ENCODE measurements around the gene UMODL1.

UMODL1 gene

DNA sequence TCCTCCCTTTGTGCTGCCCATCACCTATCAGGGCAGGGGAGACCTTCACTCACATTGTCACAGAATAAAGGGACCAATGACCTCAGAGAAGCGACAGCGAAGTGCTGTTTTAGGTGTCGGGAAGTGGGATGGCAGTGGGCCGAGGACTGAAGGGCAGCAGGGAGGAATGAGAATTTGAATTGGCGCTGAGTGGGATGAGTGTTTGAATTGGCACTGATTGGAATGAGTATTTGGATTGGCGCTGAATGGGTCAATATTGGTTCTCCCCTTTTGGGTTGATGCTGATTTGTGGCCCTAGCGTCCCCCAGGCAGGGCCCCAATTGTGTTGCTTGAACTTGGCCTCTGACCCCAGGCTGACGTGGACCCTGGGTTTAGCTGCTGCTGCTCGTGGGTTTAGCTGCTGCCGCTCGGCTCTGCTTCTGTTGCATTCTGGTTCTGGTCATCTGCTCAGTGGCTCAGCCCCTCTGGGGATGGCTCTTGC lies 12.4 kb upstream of the UMODL1 start:
- Mint-ChIP-seq H3K4me1 (no peaks in the 10 kb centered on the region), H3K27ac (no peak overlapping the region), H3K4me3 (no peak overlapping the region), H3K27me3 (ENCODE audit: low read depth) (peaks cover 67% of the 10 kb centered on the region), H3K9me3 (peaks cover 9% of the 10 kb centered on the region), H3K36me3 (ENCODE audit: low read depth) (no peaks in the 10 kb centered on the region)
- no peak for TF ChIP-seq CTCF (IDR thresholded peaks at IDR 0.05; ENCODE audit: unreplicated experiment in 3 of 3)

- no peak overlapping the region for H3K27ac Mint-ChIP-seq
- H3K27me3 Mint-ChIP-seq (ENCODE audit: low read depth), result peaks cover 64% of the 10 kb centered on the region
- peaks cover 9% of the 10 kb centered on the region for H3K9me3 Mint-ChIP-seq
Observed at GRCh38 chr21:42059141-42059540, 12.0 kb upstream of the UMODL1 start.

GRCh38 chr21:42059721-42060120 lies 11.4 kb upstream of the UMODL1 start:
- Mint-ChIP-seq H3K4me3 (no peak overlapping the region), H3K4me1 (no peaks in the 10 kb centered on the region), H3K9me3 (peaks cover 9% of the 10 kb centered on the region), H3K27ac (no peak overlapping the region), H3K27me3 (ENCODE audit: low read depth) (peaks cover 63% of the 10 kb centered on the region), H3K36me3 (ENCODE audit: low read depth) (no peaks in the 10 kb centered on the region)
- TF ChIP-seq CTCF (IDR thresholded peaks at IDR 0.05; ENCODE audit: unreplicated experiment in 3 of 3), result no peak

More at GRCh38 chr21:42059141-42059540, 12.0 kb upstream of the UMODL1 start:
- H3K4me1 Mint-ChIP-seq, result no peaks in the 10 kb centered on the region
- H3K4me3 Mint-ChIP-seq, result no peak overlapping the region
- TF ChIP-seq CTCF (IDR thresholded peaks at IDR 0.05; ENCODE audit: unreplicated experiment in 3 of 3), result no peak
- no peaks in the 10 kb centered on the region for H3K36me3 Mint-ChIP-seq (ENCODE audit: low read depth)

DNA sequence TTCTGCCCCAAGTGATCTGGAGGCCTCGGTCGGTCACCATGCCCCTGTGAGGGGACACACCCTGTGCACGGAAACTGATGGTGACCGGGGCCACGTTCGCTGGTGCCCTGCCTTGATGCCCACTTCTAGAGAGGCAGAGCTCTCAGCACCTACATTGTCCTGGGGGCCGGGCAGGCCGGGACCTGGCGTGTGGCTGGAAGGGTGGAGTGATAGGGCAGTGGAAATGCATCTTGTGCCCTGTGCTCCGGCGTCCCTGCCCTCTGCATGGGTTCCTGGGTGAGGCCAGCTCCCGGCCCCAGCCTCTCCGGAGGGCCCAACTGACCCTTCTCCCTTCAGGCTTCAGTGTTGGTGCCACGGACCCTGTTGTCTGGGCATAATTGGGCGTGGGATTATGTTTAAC lies 11.0 kb upstream of the UMODL1 start:
- H3K9me3 Mint-ChIP-seq, result peaks cover 9% of the 10 kb centered on the region
- no peak overlapping the region for H3K27ac Mint-ChIP-seq
- peaks cover 63% of the 10 kb centered on the region for H3K27me3 Mint-ChIP-seq (ENCODE audit: low read depth)

DNA sequence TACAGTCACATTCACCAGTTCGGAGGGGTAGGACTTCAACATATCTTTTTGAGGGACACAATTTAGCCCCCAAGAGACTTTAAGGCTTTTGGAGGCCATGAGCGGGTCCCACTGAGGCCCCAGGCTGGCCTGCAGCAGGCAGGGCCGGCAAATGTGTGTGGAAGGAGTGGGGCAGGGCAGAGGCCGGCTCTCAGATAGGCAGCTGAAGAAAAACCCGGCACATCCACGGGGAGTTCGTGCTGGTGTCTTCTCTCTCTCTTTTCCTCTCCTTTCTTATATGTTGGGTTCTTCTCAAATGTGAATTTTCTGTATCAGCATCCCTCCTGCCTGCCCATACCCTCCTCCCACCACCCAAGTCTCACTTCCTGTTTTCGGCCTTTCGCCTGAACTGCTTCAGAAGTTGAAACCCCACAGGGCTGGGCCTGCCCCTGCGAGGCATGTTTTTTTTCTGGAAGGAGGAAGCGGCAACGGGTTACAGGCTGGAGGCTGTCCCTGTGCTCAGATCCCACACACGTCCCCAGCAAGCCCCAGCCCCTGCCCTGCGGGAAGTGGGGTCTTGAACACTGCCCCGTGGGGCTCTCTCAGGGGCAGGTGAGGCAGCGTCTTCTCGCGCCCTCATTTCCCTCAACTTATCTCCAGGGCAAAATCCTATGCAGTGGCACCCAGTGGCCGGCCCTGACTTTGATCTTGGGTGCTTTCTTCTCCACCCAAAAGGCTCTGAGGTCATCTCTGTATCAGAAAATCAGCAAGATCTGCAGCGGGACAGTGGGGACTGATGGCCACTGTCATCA lies 9.7 kb upstream of the UMODL1 start:
- TF ChIP-seq CTCF (IDR thresholded peaks at IDR 0.05; ENCODE audit: unreplicated experiment in 3 of 3), result no peak
- no peak overlapping the region for H3K4me3 Mint-ChIP-seq
- peak overlapping the region in 1 of 3 experiments; percentile 42 for H3K27ac Mint-ChIP-seq
- peaks cover 56% of the 10 kb centered on the region for H3K27me3 Mint-ChIP-seq (ENCODE audit: low read depth)
- no peaks in the 10 kb centered on the region for H3K36me3 Mint-ChIP-seq (ENCODE audit: low read depth)
- no peaks in the 10 kb centered on the region for H3K4me1 Mint-ChIP-seq
- peaks cover 6% of the 10 kb centered on the region for H3K9me3 Mint-ChIP-seq

More for the DNA sequence above, 11.0 kb upstream of the UMODL1 start:
- H3K4me1 Mint-ChIP-seq, result no peaks in the 10 kb centered on the region
- no peak for TF ChIP-seq CTCF (IDR thresholded peaks at IDR 0.05; ENCODE audit: unreplicated experiment in 3 of 3)
- no peaks in the 10 kb centered on the region for H3K36me3 Mint-ChIP-seq (ENCODE audit: low read depth)
- no peak overlapping the region for H3K4me3 Mint-ChIP-seq

- Mint-ChIP-seq H3K27me3 (ENCODE audit: low read depth) (peaks cover 57% of the 10 kb centered on the region), H3K27ac (no peak overlapping the region)
Observed at GRCh38 chr21:42061986-42062235, 9.2 kb upstream of the UMODL1 start.

More at GRCh38 chr21:42061986-42062235, 9.2 kb upstream of the UMODL1 start:
- no peaks in the 10 kb centered on the region for H3K36me3 Mint-ChIP-seq (ENCODE audit: low read depth)
- no peak overlapping the region for H3K4me3 Mint-ChIP-seq
- TF ChIP-seq CTCF (IDR thresholded peaks at IDR 0.05; ENCODE audit: unreplicated experiment in 3 of 3), result no peak
- peaks cover 2% of the 10 kb centered on the region for H3K9me3 Mint-ChIP-seq
- no peaks in the 10 kb centered on the region for H3K4me1 Mint-ChIP-seq
